T follicular helper cell (primary cell): ENCODE data around the gene HSPB8.

Experiments used
- DNase-seq: peaks from one replicate; pipeline ENCODE4 v3.0.0-alpha.2; 2020; ENCODE audit warnings: low read depth

The HSPB8 gene

GRCh38 chr12:119171291-119171690 lies 7.4 kb upstream of the HSPB8 start:
- no peak for DNase-seq

GRCh38 chr12:119171691-119172425 lies 6.9 kb upstream of the HSPB8 start:
- no peak for DNase-seq

GRCh38 chr12:119175081-119175480 lies 3.6 kb upstream of the HSPB8 start:
- no peak for DNase-seq

DNA sequence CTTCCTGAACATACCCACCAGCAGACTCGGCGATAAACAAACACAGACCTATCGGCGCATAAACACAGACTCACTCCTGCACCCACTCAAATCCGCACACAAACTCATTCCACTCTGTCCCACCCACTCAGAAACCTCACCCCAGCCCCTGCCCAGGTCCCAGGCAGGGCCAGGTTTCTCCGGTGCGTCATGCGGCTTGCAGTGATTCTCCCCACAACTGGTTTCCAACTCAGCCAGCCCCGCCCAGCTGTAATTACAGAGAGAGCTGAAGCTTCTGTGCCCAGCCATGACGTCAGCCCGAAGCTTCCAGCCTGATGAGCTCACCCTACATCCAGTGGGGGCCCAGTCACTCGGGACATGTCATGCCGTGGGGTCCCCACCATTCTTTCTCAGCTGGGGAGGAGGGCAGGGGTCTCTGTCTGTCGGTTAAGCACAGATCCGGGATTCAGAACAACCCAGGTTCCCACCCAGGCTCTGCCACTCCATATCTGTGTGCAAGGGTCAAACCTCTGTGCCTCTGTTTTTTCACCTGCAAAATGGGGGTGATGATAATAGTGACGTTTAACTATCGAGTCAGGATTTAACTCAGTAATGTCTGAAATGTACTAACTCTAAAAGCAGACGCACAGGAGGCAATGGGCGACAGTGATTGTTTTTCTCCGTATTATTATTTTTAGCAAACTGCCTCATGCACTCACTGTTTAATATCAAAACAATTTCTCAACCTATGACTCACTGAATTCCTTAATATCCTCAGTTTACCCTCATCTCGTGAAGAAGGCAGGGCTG lies 2.3 kb upstream of the HSPB8 start:
- DNase-seq = no peak

GRCh38 chr12:119177056-119177325 lies 1.7 kb upstream of the HSPB8 start:
- DNase-seq = no peak

- no peak for DNase-seq
These were observed 879 bp upstream of the HSPB8 start for GRCh38 chr12:119177724-119178380.

- no peak for DNase-seq
These were observed 747 bp downstream of the HSPB8 start for GRCh38 chr12:119179335-119180021.

DNA sequence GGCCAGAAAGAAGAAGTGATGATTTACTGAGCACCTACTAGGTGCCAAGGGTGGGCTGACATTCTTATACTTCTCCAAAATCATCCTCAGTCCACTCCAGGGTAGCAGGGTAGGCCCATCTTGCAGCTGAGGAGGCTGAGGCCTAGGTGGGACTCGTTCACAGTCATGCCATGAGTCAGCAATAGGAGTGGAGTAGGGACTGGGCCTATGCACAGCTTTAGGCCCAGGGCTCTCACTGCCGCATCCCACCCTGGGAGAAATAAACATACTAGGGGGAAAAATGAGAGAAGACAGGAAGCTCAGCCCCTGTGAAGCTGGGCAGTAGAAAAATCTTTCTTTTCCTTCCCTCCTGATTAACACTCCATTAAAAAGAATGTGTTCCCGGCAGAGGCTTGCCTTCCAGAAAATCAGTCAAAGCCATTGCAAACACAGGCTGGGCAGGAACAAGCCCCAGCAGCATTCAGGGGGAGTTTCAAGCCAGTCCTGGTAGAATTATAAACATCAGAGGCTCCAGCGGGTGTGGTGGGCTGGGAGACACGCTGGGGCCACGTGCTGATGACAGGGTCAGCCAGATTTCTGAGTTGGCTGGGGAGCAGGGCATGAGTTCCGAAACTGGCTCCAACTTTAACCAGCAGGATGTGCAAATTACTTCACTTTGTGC lies 1.8 kb downstream of the HSPB8 start:
- DNase-seq = no peak

GRCh38 chr12:119181202-119181601 lies 2.5 kb downstream of the HSPB8 start:
- no peak for DNase-seq

DNA sequence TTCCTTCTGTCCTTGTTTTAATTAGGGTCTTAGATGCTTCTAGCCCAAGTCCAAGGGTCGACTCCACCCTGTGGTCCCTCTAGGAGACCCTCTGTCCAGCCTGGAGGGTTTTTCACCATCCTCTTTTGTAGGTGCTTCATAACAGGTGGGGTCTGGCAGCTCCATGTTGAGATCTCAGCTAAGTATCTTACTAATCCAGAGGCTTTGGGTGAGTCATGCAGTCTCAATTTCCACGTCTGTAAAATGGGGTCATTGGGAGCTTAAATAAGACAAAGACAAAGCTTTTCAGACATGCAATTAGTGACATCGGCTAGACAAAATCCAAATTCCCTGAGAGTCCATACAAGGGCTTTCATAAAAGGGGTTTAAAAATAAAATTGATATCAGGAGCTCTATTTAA lies 3.2 kb downstream of the HSPB8 start:
- no peak for DNase-seq

DNA sequence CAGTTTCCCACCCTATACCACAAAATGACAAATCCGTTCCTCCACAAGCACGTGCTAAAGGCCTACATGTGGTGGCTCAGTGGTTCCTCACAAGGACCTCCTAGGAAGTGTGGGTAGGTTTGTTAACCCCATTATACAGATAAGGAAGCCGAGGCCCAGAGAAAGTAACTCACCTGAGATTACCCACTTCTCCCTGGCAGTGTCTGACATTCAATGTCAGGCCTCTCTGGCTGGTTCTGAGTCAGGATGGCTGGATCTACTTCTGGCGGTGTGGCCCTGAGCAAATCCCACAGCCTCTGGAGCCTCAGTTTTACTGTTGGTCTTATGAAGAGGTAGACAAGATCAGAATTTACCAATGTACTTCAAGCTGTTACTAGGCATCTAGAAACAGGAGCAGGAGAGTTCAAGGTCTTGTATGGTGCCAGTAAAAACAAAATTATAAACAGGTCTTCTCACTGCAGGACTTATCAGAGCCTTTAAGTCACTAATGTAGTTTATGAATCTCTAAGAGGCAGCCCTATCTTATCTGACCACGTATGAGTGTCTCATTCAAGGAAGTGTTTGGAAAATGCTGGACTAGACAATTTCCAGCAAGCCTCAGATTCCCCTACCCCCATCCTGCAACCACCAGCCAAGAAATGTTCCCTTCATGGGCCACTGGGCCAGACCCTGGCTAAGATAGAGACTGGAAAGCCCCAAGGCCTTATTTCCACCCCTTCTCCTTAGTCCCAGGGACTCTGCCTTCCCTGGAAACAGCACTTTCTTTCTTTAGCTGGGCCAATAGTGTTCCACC lies 4.2 kb downstream of the HSPB8 start:
- no peak for DNase-seq

- no peak for DNase-seq
These were observed 5.4 kb downstream of the HSPB8 start for GRCh38 chr12:119183942-119184695.

GRCh38 chr12:119195256-119195655 lies 16.5 kb downstream of the HSPB8 start:
- no peak for DNase-seq

DNA sequence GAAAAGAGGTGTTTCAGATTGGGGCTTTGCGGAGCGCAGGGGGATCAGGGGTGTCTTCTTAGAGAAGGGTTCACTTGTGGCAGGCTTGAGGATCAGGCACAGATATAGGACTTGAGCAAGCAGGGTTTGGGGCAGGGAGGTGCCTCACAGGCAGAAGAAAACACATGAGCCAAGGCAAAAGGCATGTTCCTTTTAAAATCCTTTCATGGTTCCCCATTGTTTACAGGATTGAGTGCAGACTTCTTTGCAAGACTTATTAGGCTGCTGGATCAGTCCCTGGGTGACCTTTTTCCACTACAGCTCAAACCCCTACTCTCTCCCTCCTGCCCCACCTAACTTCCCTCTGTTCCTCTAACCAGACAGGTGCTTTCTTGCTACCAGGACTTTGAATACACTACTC lies 19.7 kb downstream of the HSPB8 start:
- no peak for DNase-seq

GRCh38 chr12:119200601-119201000 lies 21.9 kb downstream of the HSPB8 start:
- no peak for DNase-seq

DNA sequence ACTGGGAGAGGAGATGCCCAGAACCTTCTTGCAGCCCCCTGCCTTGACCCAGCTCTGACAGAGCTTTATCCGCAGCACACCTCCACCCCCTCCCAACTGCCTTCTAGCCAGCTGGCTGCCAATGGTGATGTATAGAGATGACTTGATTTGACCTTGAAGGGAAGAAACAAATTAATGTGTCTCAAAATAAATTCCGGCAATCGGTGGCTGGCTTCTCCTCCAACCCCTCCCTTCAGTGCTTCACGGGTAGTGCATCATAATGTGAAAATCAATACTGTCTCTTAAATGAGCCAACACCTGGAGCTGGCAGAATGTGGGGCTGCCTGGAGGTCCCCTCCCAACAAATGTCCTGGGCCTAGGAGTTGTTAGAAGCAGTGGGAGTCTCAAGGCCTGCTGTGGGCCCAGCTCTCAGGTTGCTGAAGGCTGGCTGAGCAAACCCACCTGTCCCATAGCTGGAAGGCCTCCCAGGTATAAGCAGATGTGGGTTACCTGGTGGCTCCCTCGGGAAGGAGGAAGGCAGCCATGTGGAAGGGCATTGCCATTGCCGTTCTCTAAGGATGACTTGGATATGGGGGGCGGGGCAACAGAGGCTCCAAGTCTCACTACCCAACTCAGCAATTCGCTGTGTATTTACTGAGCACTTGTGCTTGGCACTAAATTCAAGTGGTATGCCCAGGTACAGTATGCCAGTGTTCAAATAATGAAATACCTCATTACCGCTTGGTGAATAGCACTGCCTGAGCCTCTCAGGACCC lies 23.2 kb downstream of the HSPB8 start:
- no peak for DNase-seq

DNA sequence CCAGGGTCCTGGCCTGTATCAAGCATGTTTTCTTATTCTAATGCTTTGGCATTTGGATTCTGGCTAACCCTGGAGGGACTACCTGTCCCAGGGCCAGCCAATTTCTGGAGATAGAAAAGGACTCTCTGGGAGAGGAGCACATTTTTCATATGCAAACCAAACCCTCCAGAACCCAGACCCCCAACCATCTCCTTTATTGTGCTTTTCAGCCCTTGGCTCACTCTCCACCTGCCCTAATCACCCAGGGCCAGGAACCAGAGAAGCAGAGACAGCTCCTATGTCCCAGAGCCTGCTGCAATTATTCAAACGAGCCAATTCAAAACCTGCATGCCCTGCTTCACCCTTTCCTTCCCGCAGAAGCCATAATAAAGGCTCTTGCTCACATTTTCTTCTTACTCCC lies 23.8 kb downstream of the HSPB8 start:
- DNase-seq = no peak

- no peak for DNase-seq
These were observed 25.4 kb downstream of the HSPB8 start for GRCh38 chr12:119204131-119204530.

DNA sequence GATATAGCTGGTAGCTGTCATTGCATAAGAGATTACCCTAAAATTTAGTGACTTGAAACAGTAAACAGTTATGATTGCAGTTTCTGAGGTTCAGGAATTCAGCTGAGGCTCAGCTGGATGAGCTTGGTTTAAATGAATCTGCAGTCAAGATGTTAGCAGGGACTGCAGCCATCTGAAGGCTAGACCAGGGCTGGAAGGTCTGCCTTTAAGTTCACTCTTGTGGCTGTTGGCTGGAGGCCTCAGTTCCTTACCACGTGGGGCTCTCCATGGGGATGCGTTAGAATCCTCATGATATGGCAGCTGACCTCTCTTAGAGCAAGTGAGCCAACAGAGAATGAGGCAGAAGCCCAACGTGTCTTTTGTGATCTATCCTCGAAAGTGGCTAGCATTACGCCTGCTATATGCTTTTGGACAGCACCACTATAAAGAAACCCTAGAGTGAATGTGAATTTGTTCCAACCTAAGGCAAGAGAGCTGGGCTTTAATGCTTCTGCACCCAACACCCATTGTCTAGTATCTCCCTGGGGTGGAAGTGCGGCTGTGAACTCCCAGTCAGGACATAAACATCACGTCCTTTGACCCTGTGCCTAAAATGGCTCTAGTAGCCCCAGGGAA lies 26.0 kb downstream of the HSPB8 start:
- DNase-seq = no peak
